RWPE1 (cell line): ENCODE data around the gene SLC16A1.

Experiments used
- CTCF ChIA-PET: fragments of 350-600 bp; sonication (Branson Sonifier 250); formaldehyde crosslinking; extraction: SDS; loops from one replicate; lab custom pipeline; 2021; lab: Yijun Ruan, JAX
- POLR2A ChIA-PET: fragments of 400-600 bp; formaldehyde crosslinking; extraction: SDS; loops from one replicate; lab custom pipeline; 2020; ENCODE audit warnings: antibody characterized with exemption; ENCODE audit not compliant: low non-redundant PET; lab: Yijun Ruan, JAX
- DNase-seq: peaks from one replicate; pipeline ENCODE4 v3.0.0; 2012; ENCODE audit warnings: low spot score
- H3K27ac ChIP-seq: fragments of 450-650 bp; 2 replicates; pipeline ENCODE4 v1.5.1; 2017
- CTCF ChIP-seq: fragments of 450-650 bp; conservative IDR thresholded peaks from 2 replicates; pipeline ENCODE4 v1.5.1; 2017; ENCODE audit warnings: low read depth, mild to moderate bottlenecking

SLC16A1 gene

GRCh38 chr1:112992780-112993179 is 36.8 kb upstream of the SLC16A1 start:
- POLR2A ChIA-PET, result no interaction called here

GRCh38 chr1:112991402-112992120 is 35.6 kb upstream of the SLC16A1 start:
- no peak overlapping the region for H3K27ac ChIP-seq
- TF ChIP-seq CTCF, result no peak
- DNase-seq, result no peak
- ChIA-PET POLR2A (interaction anchor here (0.6 kb wide), 1 partner anchor 87 kb away, joined by 3 read pairs; no protein-coding TSS in a partner anchor), CTCF (no interaction called here)

More at GRCh38 chr1:112992780-112993179, 36.8 kb upstream of the SLC16A1 start:
- no peak for TF ChIP-seq CTCF
- H3K27ac ChIP-seq, result no peak overlapping the region
- CTCF ChIA-PET, result no interaction called here
- DNase-seq, result no peak

GRCh38 chr1:112990271-112990670 is 34.3 kb upstream of the SLC16A1 start:
- CTCF ChIA-PET, result interaction anchor here (0.7 kb wide), 1 partner anchor 59 kb away, joined by 3 read pairs; no protein-coding TSS in a partner anchor
- peak overlapping the region; percentile 75 for H3K27ac ChIP-seq
- no peak for TF ChIP-seq CTCF
- DNase-seq, result peak; percentile 44
- POLR2A ChIA-PET, result interaction anchor here (0.6 kb wide), 1 partner anchor 32 kb away, joined by 6 read pairs; no protein-coding TSS in a partner anchor

GRCh38 chr1:112988367-112988766 is 32.4 kb upstream of the SLC16A1 start:
- TF ChIP-seq CTCF, result no peak
- CTCF ChIA-PET, result no interaction called here
- no peak overlapping the region for H3K27ac ChIP-seq
- POLR2A ChIA-PET, result no interaction called here
- no peak for DNase-seq

DNA sequence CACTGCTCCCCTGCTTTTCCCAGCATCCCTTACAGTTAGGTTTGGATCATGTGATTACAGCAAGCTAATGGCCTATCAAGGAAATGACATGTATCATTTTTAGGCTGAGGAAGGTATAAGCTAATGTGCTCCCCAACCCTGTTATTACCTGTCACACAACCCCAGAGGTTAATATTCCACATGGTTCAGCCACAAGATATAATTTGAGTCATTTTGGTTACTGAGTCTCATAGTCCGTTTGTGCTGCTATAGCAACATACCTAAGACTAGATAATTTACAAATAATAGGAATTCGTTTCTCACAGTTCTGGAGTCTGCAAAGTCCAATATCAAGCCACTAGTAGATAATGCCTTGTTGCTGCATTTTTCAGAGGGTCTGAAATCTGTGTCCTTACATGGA is 29.1 kb upstream of the SLC16A1 start:
- ChIA-PET CTCF (interaction anchor here (0.8 kb wide), 1 partner anchor 318 kb away, joined by 3 read pairs; no protein-coding TSS in a partner anchor), POLR2A (no interaction called here)
- no peak overlapping the region for H3K27ac ChIP-seq
- no peak for DNase-seq
- no peak for TF ChIP-seq CTCF

DNA sequence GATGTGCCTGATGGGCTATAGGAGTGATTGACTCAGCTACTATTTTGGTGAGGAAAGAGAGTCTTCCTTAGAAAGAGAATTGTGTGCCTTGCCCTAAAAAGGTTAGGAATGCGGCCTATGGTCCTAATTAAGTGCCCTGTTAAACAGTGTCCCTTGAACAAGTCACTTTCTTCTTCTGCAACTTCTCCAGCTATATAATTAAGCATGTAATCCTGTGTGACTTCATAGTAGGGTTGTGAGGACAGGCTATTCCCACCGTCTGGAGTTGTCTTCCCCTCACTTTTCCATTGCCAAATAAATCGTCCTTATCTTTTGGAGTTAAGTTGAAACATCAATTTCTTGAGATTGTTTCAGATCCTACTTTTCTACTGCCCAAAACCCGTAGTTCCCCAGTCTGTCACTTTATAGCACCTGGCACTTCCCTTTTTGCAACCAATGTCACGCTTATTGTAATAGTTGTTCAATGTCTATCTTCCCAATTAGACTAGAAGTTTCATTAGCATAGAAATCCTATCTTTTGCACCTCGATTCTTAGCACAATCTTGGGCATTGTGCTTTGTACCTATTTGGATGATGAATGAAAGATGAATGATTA is 27.6 kb upstream of the SLC16A1 start:
- CTCF ChIA-PET, result no interaction called here
- DNase-seq, result no peak
- H3K27ac ChIP-seq, result no peak overlapping the region
- no peak for TF ChIP-seq CTCF
- POLR2A ChIA-PET, result no interaction called here
